Neutrophil (primary cell): ENCODE data around the gene PARK7.

Source experiments
- H3K27ac ChIP-seq: fragments of 200-600 bp; sonication (generic); 2 replicates; pipeline ENCODE4 v1.5.1; 2016; ENCODE audit warnings: mild to moderate bottlenecking, moderate library complexity
- H3K27me3 ChIP-seq: fragments of 200-600 bp; sonication (generic); 2 replicates; pipeline ENCODE4 v1.6.0; 2016; ENCODE audit warnings: mild to moderate bottlenecking
- H3K36me3 ChIP-seq: fragments of 200-600 bp; sonication (generic); 2 replicates; pipeline ENCODE4 v1.5.1; 2017
- H3K4me1 ChIP-seq, 2 experiments: fragments of 200-600 bp in 1 of 2; sonication (generic) in 1 of 2; 1 replicate in 1 of 2; 2 replicates in 1 of 2; pipeline versions ENCODE4 v1.5.1 to v1.6.1; 2013 to 2016; ENCODE audit warnings: low read depth in 1 of 2, low read length in 1 of 2, mild to moderate bottlenecking in 1 of 2, moderate library complexity in 1 of 2; ENCODE audit not compliant: control insufficient read depth in 1 of 2, insufficient read depth in 1 of 2
- H3K4me3 ChIP-seq, 2 experiments: fragments of 200-600 bp in 1 of 2; sonication (generic) in 1 of 2; 1 replicate in 1 of 2; 2 replicates in 1 of 2; pipeline ENCODE4 v1.5.1; 2013 to 2016; ENCODE audit warnings: low read depth in 1 of 2, low read length in 1 of 2, mild to moderate bottlenecking in 1 of 2, moderate library complexity in 1 of 2
- H3K9me3 ChIP-seq: fragments of 200-600 bp; sonication (generic); 2 replicates; pipeline ENCODE4 v1.5.1; 2016
- TF ChIP-seq, protein P1 (sequence below): fragments of 200-600 bp; sonication (generic); IDR thresholded peaks from 2 replicates; pipeline ENCODE4 v1.5.1; 2016; ENCODE audit warnings: antibody characterized with exemption

The PARK7 gene

DNA sequence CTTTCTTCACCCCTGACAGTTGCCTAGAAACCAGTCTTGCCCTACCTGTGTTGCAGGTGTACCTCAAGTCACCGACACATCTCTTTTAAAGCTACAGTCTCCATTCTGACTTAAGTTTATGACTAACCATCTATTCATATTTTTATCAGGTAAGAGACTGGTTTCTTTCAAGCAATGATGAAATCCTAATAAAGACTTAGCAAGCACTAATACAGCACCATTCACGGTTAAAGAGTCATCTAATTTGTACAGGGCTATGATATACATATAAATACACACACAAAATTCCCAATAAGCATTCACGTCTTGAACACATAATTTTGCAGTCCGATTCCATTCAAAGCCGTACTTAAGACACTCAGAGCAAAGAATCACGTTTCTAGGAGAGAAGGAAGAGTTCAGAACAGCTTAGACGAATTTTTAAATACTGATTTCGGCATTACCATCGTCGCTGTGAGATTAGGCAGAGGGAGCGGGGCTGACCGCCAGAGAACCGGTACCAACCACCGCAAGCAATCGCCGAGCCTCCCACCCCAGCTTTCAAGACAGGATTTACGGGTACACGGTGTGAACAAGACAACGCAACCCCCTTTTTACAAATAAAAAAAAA, 63.7 kb downstream of the PARK7 start:
- H3K27ac ChIP-seq: no peak overlapping the region
- H3K4me3 ChIP-seq: peak overlapping the region; percentile 46 to 64
- no peaks in the 10 kb centered on the region for H3K9me3 ChIP-seq
- H3K27me3 ChIP-seq: peaks cover 98% of the 10 kb centered on the region
- peaks cover 11 to 16% of the 10 kb centered on the region in 2 experiments for H3K4me1 ChIP-seq
- TF ChIP-seq, protein P1, sequence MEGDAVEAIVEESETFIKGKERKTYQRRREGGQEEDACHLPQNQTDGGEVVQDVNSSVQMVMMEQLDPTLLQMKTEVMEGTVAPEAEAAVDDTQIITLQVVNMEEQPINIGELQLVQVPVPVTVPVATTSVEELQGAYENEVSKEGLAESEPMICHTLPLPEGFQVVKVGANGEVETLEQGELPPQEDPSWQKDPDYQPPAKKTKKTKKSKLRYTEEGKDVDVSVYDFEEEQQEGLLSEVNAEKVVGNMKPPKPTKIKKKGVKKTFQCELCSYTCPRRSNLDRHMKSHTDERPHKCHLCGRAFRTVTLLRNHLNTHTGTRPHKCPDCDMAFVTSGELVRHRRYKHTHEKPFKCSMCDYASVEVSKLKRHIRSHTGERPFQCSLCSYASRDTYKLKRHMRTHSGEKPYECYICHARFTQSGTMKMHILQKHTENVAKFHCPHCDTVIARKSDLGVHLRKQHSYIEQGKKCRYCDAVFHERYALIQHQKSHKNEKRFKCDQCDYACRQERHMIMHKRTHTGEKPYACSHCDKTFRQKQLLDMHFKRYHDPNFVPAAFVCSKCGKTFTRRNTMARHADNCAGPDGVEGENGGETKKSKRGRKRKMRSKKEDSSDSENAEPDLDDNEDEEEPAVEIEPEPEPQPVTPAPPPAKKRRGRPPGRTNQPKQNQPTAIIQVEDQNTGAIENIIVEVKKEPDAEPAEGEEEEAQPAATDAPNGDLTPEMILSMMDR: no peak
- no peaks in the 10 kb centered on the region for H3K36me3 ChIP-seq

DNA sequence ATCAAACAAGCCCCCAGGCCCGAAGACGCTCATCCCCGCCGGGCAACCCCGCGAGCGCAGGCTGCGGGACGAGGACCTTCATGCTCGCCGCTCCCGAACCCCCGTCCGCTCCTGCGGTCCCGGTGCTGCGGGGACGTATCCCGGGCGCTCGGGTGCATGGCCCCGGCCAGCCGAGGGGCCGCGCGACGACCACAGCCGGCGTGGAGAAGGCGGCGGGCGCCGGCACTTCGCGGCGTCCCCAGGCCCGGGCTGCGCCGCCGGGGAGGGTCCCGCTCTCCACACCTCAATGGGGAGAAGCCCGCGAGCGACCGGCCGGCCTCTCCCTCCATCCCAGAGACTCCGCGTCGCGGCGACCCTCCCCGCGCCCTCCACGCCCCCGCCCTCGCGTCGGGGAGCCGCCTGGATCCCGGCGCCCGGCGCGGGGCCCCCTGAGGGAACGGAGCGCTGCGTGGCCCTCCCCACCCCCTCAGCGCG, 64.2 kb downstream of the PARK7 start:
- Histone ChIP-seq H3K4me3 (peak overlapping the region; percentile 46 to 64), H3K4me1 (peaks cover 10 to 16% of the 10 kb centered on the region in 2 experiments), H3K27me3 (peaks cover 100% of the 10 kb centered on the region), H3K36me3 (no peaks in the 10 kb centered on the region), H3K27ac (no peak overlapping the region), H3K9me3 (no peaks in the 10 kb centered on the region)
- TF ChIP-seq, protein P1: no peak

- H3K9me3 ChIP-seq: no peaks in the 10 kb centered on the region
- H3K27me3 ChIP-seq: peaks cover 97% of the 10 kb centered on the region
- peaks cover 10 to 16% of the 10 kb centered on the region in 2 experiments for H3K4me1 ChIP-seq
- H3K36me3 ChIP-seq: no peaks in the 10 kb centered on the region
- peak within 1 kb of the TSS; percentile 46 to 64 for H3K4me3 ChIP-seq
- TF ChIP-seq, protein P1: no peak
- no peak within 1 kb of the TSS for H3K27ac ChIP-seq
Measured at GRCh38 chr1:8026153-8026975, 64.9 kb downstream of the PARK7 start, which contains the start of gene ERRFI1. TSS of gene ERRFI1 (minus strand) at chr1:8026309. CDS start at chr1:8015619, 10,690 bp downstream.

- H3K27ac ChIP-seq: no peak overlapping the region
- peaks cover 89% of the 10 kb centered on the region for H3K27me3 ChIP-seq
- no peaks in the 10 kb centered on the region for H3K9me3 ChIP-seq
- no peak overlapping the region for H3K4me3 ChIP-seq
- TF ChIP-seq, protein P1: no peak
- H3K4me1 ChIP-seq: peaks cover 10 to 16% of the 10 kb centered on the region in 2 experiments
- H3K36me3 ChIP-seq: no peaks in the 10 kb centered on the region
Measured at GRCh38 chr1:8026976-8027747, 65.7 kb downstream of the PARK7 start.
